ENCODE results near the gene FAAP20. TPM values are rescaled to one million over a fixed set of nuclear protein-coding genes. Genes with fewer than 3 reads are reported as not detected.

The FAAP20 gene
- total RNA-seq, 1 donor from 2014 or later: 77.9 TPM

DNA sequence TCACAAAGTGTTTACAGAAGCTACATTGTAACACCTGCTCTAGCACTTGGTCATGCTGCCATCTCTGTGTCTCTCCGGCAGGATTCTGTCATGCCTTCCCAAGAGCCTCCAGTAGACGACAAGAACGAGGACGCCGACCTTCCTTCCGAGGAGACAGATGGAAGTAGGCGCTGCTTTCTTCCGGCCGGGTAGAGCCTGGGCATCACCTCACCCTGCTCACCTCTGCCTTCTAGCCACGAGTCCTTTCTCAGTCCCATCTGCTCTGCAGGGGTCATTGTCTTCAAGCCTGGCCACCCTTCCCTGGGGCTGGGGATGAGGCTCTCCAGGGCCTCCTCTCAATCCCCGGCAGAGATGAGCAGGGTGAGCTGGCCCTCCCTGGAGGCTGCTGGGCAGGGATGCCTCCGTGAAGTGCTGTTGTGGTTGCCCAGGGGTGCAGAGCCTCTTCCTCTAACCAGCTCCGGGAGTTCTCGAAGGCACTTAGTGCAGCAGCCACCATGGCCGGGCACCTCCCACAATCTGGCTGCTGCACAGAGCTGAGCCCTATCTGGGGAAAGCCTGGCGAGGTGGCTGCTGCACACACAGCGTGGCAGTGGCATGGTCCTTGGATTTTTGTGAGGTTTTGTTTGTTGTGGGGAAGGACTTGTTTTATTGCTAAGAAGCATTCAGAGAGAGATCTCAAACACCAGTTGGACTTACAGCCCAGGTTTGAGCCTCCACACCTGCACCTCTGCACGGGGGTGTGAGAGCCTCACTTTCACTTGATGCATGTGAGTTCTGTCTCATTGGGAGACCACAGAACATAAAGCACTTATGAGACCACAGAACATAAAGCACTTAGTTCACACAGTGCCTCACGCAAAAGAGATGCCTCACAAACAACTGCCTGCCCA, 48.4 kb downstream of the FAAP20 start:
- no peaks in the 10 kb centered on the region for H3K27me3 Mint-ChIP-seq
- TF ChIP-seq, protein P1, sequence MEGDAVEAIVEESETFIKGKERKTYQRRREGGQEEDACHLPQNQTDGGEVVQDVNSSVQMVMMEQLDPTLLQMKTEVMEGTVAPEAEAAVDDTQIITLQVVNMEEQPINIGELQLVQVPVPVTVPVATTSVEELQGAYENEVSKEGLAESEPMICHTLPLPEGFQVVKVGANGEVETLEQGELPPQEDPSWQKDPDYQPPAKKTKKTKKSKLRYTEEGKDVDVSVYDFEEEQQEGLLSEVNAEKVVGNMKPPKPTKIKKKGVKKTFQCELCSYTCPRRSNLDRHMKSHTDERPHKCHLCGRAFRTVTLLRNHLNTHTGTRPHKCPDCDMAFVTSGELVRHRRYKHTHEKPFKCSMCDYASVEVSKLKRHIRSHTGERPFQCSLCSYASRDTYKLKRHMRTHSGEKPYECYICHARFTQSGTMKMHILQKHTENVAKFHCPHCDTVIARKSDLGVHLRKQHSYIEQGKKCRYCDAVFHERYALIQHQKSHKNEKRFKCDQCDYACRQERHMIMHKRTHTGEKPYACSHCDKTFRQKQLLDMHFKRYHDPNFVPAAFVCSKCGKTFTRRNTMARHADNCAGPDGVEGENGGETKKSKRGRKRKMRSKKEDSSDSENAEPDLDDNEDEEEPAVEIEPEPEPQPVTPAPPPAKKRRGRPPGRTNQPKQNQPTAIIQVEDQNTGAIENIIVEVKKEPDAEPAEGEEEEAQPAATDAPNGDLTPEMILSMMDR (IDR thresholded peaks at IDR 0.05; ENCODE audit: unreplicated experiment): no peak

GRCh38 chr1:2144501-2145090, 50.0 kb downstream of the FAAP20 start:
- TF ChIP-seq, protein P1 (IDR thresholded peaks at IDR 0.05; ENCODE audit: unreplicated experiment): no peak
- H3K9me3 Mint-ChIP-seq (ENCODE audit: low read depth): no peaks in the 10 kb centered on the region
- peaks cover 7% of the 10 kb centered on the region for H3K36me3 Mint-ChIP-seq (ENCODE audit: insufficient read depth)
- no peaks in the 10 kb centered on the region for H3K4me1 Mint-ChIP-seq (ENCODE audit: low read depth)
- no peak overlapping the region for H3K4me3 Mint-ChIP-seq (ENCODE audit: low read depth)
- no peaks in the 10 kb centered on the region for H3K27me3 Mint-ChIP-seq
- no peak overlapping the region for H3K27ac Mint-ChIP-seq
- no peak for DNase-seq (ENCODE audit: low spot score, unreplicated experiment)

More for the DNA sequence above, 48.4 kb downstream of the FAAP20 start:
- Mint-ChIP-seq H3K36me3 (ENCODE audit: insufficient read depth) (peaks cover 5% of the 10 kb centered on the region), H3K4me3 (ENCODE audit: low read depth) (no peak overlapping the region), H3K27ac (no peak overlapping the region), H3K9me3 (ENCODE audit: low read depth) (no peaks in the 10 kb centered on the region), H3K4me1 (ENCODE audit: low read depth) (no peaks in the 10 kb centered on the region)
- DNase-seq (ENCODE audit: low spot score, unreplicated experiment): no peak

DNA sequence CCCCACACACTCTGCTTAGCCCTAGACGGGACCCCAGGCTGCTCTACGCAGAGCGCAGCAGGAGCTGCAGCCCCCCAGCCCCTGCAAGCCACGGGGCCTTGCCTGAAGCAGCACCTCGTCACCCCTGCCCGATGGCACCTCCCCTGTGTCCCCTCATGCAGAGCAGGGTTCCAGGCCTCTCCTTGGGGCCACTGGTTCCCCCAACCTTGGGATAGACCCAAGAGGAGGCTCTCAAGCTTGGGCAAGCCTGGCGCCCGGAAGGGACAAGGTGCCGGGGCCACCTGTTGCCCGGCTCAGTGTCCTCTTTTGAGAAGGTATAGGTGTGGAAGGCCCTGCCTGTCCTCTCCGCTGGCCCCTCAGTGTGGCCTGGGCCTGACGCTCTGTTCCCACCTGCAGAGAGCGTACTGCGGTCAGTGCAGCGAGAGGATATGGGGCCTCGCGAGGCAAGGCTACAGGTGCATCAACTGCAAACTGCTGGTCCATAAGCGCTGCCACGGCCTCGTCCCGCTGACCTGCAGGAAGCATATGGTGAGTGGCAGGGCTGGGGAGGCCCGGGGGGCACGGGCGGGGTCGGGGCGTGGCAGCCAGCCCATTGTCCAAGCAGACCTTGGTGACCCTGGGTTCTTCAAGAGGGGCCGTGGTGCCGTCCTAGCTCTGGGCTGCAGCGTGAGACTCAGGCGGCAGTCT, 50.6 kb downstream of the FAAP20 start:
- H3K4me3 Mint-ChIP-seq (ENCODE audit: low read depth): no peak overlapping the region
- no peak overlapping the region for H3K27ac Mint-ChIP-seq
- H3K4me1 Mint-ChIP-seq (ENCODE audit: low read depth): no peaks in the 10 kb centered on the region
- no peaks in the 10 kb centered on the region for H3K27me3 Mint-ChIP-seq
- DNase-seq (ENCODE audit: low spot score, unreplicated experiment): no peak
- H3K36me3 Mint-ChIP-seq (ENCODE audit: insufficient read depth): peaks cover 5% of the 10 kb centered on the region
- TF ChIP-seq, protein P1 (IDR thresholded peaks at IDR 0.05; ENCODE audit: unreplicated experiment): no peak
- no peaks in the 10 kb centered on the region for H3K9me3 Mint-ChIP-seq (ENCODE audit: low read depth)

DNA sequence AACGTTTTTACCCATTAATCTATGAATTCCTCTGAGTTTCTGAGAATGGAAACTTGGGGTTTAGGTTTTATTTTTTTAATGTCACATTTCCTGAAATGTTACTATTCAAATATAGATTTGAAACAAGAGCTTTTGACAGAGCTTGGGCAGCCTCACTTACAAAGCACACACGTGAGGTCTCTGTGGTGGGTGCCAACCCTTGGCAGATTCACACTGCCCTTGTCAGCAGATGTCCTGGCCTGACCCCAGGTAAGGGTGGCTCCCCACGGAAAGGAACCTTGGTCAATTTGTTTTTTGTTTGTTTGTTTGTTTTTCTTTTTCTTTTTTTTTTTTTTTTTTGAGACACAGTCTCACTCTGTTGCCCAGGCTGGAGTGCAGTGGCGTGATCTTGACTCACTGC, 53.5 kb downstream of the FAAP20 start:
- Mint-ChIP-seq H3K36me3 (ENCODE audit: insufficient read depth) (peaks cover 5% of the 10 kb centered on the region), H3K4me3 (ENCODE audit: low read depth) (no peak overlapping the region), H3K27me3 (no peaks in the 10 kb centered on the region), H3K27ac (no peak overlapping the region), H3K4me1 (ENCODE audit: low read depth) (peaks cover 15% of the 10 kb centered on the region), H3K9me3 (ENCODE audit: low read depth) (no peaks in the 10 kb centered on the region)
- DNase-seq (ENCODE audit: low spot score, unreplicated experiment): no peak
- TF ChIP-seq, protein P1 (IDR thresholded peaks at IDR 0.05; ENCODE audit: unreplicated experiment): no peak

Other genes starting within 250 kb of the FAAP20 start
- gene CFAP74, start 191.0 kb downstream of the FAAP20 start, total RNA-seq: 0.36 and 0.93 TPM in 2 replicates
- gene GABRD, start 175.4 kb downstream of the FAAP20 start, total RNA-seq: not detected in 2 replicates
- 71.5 and 78.0 TPM in 2 replicates for gene PRKCZ, start 144.4 kb downstream of the FAAP20 start, total RNA-seq
- gene SKI, start 33.5 kb upstream of the FAAP20 start, total RNA-seq: 56.2 and 59.4 TPM in 2 replicates
- gene MORN1, start 196.8 kb upstream of the FAAP20 start, total RNA-seq: 34.0 and 35.3 TPM in 2 replicates
- gene RER1, start 197.1 kb upstream of the FAAP20 start, total RNA-seq: 93.6 and 99.3 TPM in 2 replicates
- 27.5 and 27.6 TPM in 2 replicates for gene PEX10, start 217.8 kb upstream of the FAAP20 start, total RNA-seq